Esophagus muscularis mucosa (tissue), 3 donors: ENCODE data around the gene TMEM63C.

Source experiments
- CTCF ChIP-seq, 3 experiments: fragments of 200-600 bp in 2 of 3; fragments of 450-650 bp in 1 of 3; sonication (generic) in 2 of 3; IDR thresholded peaks; one replicate each; pipeline ENCODE4 v1.5.1; 2017 to 2019; ENCODE audit warnings: antibody characterized with exemption in 3 of 3, mild to moderate bottlenecking in 2 of 3, moderate library complexity in 1 of 3
- POLR2A ChIP-seq: fragments of 450-650 bp; IDR thresholded peaks from one replicate; pipeline ENCODE4 v1.6.1; 2017; ENCODE audit warnings: antibody characterized with exemption, moderate library complexity, mild to moderate bottlenecking, low read depth

- TF ChIP-seq POLR2A (no peak), CTCF (IDR thresholded peaks at IDR 0.05) (peak in 2 of 3 experiments; percentile 14 to 29)
Observed at GRCh38 chr14:77141214-77142004, 40.2 kb upstream of the TMEM63C start, which contains the start of gene ZDHHC22.
